Stomach (tissue), 9 donors: ENCODE data around the gene SNTG2. TPM values are rescaled to one million over a fixed set of nuclear protein-coding genes. Genes with fewer than 3 reads are reported as not detected.

Experiments used
- DNase-seq, 2 donors: peaks; one replicate each; pipeline versions ENCODE4 v3.0.0 to v3.0.0-alpha.2; 2013 to 2019
- H3K27ac ChIP-seq, 5 donors: fragments of 200-600 bp in 4 of 5; sonication (generic) in 4 of 5; one replicate each; pipeline ENCODE4 v1.5.1; 2013 to 2019; ENCODE audit warnings: mild to moderate bottlenecking in 1 of 5, moderate library complexity in 1 of 5
- H3K27me3 ChIP-seq, 3 donors: fragments of 200-600 bp; sonication (generic); one replicate each; pipeline ENCODE4 v1.5.1; 2017 to 2019; ENCODE audit warnings: mixed run types in 1 of 3
- H3K36me3 ChIP-seq, 4 donors: fragments of 200-600 bp; sonication (generic); 1 replicate in 3 of 4; 2 replicates in 1 of 4; pipeline ENCODE4 v1.5.1; 2016 to 2019
- H3K4me1 ChIP-seq, 4 donors: fragments of 200-600 bp; sonication (generic); one replicate each; pipeline ENCODE4 v1.5.1; 2016 to 2019
- H3K4me3 ChIP-seq, 4 donors: fragments of 200-600 bp; sonication (generic) in 3 of 4; one replicate each; pipeline ENCODE4 v1.5.1; 2016 to 2019; ENCODE audit warnings: mild to moderate bottlenecking in 1 of 4
- H3K9me3 ChIP-seq, 4 donors: fragments of 200-600 bp; sonication (generic); one replicate each; pipeline ENCODE4 v1.5.1; 2016 to 2019
- EP300 ChIP-seq: sonication (generic); formaldehyde crosslinking; IDR thresholded peaks from one replicate; pipeline ENCODE4 v1.6.1; 2017; ENCODE audit warnings: antibody characterized with exemption
- POLR2A ChIP-seq, 4 donors: fragments of 450-650 bp; IDR thresholded peaks; one replicate each; pipeline ENCODE4 v1.6.1; 2016; ENCODE audit warnings: antibody characterized with exemption in 4 of 4, control low read depth in 2 of 4, mild to moderate bottlenecking in 1 of 4, moderate library complexity in 1 of 4
- POLR2AphosphoS5 ChIP-seq, 3 donors: sonication (generic); formaldehyde crosslinking; IDR thresholded peaks; one replicate each; pipeline ENCODE4 v1.6.1; 2016; ENCODE audit warnings: antibody characterized with exemption in 3 of 3
- WGBS, 5 donors: extraction: QIAGEN DNeasy Blood & Tissue Kit in 3 of 5; methylation state at CpG; one replicate each; pipeline versions ENCODE4 v1.1.5 to v1.1.7; 2013 to 2018; 5-methylcytosine and 5-hydroxymethylcytosine counted together
- intact Hi-C: fragments of 100-400 bp; cut with DNase I; formaldehyde crosslinking; loops from one replicate; pipeline ENCODE4 v1.15.1; 2023; ENCODE audit warnings: low total_unique reads
- polyA plus RNA-seq, 3 donors: library from polyadenylated mRNA; stranded (reverse); fragments of 200-250 nt; gene quantifications; one replicate each; pipeline ENCODE4 v1.2.3, GENCODE V29; 2013
- total RNA-seq, 5 donors: library from RNA; depleted of rRNA; stranded (reverse); fragments of >200 nt; gene quantifications; one replicate each; pipeline versions ENCODE4 v1.1.0 to v1.2.3, GENCODE V29; 2014 to 2016
- TF ChIP-seq, protein P1 (sequence below), 7 experiments: fragments of 450-650 bp in 4 of 7; fragments of 200-600 bp in 3 of 7; sonication (generic) in 3 of 7; IDR thresholded peaks; one replicate each; pipeline ENCODE4 v1.5.1; 2016 to 2019; ENCODE audit warnings: antibody characterized with exemption in 7 of 7, control low read depth in 2 of 7, mild to moderate bottlenecking in 1 of 7
- donor health status: healthy with polysubstance abuse.
- donor health status: Bipolar disorder and iron deficiency.
- donor health status: healthy.

Gene SNTG2
- total and polyA plus RNA-seq, 8 donors: 0.68 to 19.6 (median 5.3) TPM; not detected in 1

DNA sequence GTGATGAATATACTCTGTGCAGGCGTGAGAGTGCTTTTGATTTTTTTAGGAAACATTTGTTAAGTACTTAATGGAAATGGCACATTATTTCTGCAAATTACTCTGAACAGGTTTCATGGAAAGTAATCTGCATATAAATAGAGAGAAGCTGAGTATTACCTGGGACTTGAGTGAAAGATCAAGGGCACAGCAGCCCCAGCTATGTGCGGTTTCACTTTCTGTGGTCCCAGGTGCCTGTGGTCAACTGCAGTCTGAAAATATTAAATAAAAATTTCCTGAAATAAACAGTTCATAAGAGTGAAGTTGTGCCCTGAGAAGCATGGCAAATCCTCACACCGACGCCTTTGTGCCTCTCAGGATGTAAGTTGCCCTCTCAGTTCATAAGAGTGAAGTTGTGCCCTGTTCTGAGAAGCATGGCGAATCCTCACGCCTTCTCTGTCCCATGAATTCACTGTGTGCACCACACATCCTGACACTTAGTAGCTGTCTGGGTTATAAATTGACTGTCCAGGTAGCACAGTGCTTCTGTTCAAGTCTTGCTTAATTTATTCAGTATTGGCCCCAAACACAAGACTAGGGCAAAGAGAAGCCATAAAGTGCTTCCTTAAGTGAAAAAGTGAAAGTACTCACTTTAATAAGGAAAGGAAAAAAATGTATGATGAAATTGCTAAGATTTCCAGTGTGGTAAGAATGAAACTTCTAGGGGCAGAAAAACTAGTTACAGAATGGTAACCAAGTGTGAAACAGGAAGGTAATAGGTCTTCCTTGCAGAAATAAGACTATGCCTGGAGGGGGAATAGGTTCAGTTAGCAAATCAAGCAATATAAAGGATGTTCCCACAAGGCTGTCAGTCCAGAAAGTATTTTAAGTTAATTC lies 4.3 kb upstream of the SNTG2 start:
- intact Hi-C loops: no loop called here
- H3K27me3 ChIP-seq: peaks cover 5 to 63% (median 21%) of the 10 kb centered on the region in 3 donors
- WGBS, 5 donors: 70 to 84% (median 76%) methylated on average over 6 of the region's 6 CpGs

GRCh38 chr2:949384-950079 lies 1.1 kb upstream of the SNTG2 start:
- peaks cover 8 to 86% (median 26%) of the 10 kb centered on the region in 3 donors for H3K27me3 ChIP-seq
- H3K27ac ChIP-seq: peak overlapping the region in 1 of 5 donors; percentile 60
- H3K4me1 ChIP-seq: peaks cover 6 to 23% (median 19%) of the 10 kb centered on the region in 4 donors
- 4 to 11% (median 8%) methylated on average over 25 to 28 of the region's 28 CpGs for WGBS, 5 donors
- DNase-seq: no peak
- peak overlapping the region; percentile 54 to 76 (median 62) for H3K4me3 ChIP-seq
- TF ChIP-seq POLR2AphosphoS5 (IDR thresholded peaks at IDR 0.05): no peak
- TF ChIP-seq, protein P1, sequence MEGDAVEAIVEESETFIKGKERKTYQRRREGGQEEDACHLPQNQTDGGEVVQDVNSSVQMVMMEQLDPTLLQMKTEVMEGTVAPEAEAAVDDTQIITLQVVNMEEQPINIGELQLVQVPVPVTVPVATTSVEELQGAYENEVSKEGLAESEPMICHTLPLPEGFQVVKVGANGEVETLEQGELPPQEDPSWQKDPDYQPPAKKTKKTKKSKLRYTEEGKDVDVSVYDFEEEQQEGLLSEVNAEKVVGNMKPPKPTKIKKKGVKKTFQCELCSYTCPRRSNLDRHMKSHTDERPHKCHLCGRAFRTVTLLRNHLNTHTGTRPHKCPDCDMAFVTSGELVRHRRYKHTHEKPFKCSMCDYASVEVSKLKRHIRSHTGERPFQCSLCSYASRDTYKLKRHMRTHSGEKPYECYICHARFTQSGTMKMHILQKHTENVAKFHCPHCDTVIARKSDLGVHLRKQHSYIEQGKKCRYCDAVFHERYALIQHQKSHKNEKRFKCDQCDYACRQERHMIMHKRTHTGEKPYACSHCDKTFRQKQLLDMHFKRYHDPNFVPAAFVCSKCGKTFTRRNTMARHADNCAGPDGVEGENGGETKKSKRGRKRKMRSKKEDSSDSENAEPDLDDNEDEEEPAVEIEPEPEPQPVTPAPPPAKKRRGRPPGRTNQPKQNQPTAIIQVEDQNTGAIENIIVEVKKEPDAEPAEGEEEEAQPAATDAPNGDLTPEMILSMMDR (IDR thresholded peaks at IDR 0.05): no peak
- no peak for TF ChIP-seq POLR2A (IDR thresholded peaks at IDR 0.05)
- TF ChIP-seq EP300: no peak
- peaks cover 0 to 8% (median 7%) of the 10 kb centered on the region in 4 donors for H3K9me3 ChIP-seq
- H3K36me3 ChIP-seq: no peaks in the 10 kb centered on the region
- intact Hi-C loops: no loop called here

More for the DNA sequence above, 4.3 kb upstream of the SNTG2 start:
- TF ChIP-seq, protein P1 (IDR thresholded peaks at IDR 0.05): no peak
- no peak for TF ChIP-seq EP300
- TF ChIP-seq POLR2A (IDR thresholded peaks at IDR 0.05): no peak
- TF ChIP-seq POLR2AphosphoS5 (IDR thresholded peaks at IDR 0.05): no peak
- H3K9me3 ChIP-seq: peaks cover 0 to 16% (median 9%) of the 10 kb centered on the region in 4 donors
- peaks cover 5 to 21% (median 18%) of the 10 kb centered on the region in 4 donors for H3K4me1 ChIP-seq
- DNase-seq: no peak
- no peaks in the 10 kb centered on the region for H3K36me3 ChIP-seq
- H3K4me3 ChIP-seq: no peak overlapping the region
- no peak overlapping the region for H3K27ac ChIP-seq

- Histone ChIP-seq H3K4me3 (peak overlapping the region; percentile 54 to 76 (median 62)), H3K4me1 (peaks cover 6 to 23% (median 19%) of the 10 kb centered on the region in 4 donors), H3K9me3 (no peaks in the 10 kb centered on the region), H3K27me3 (peaks cover 8 to 85% (median 26%) of the 10 kb centered on the region in 3 donors), H3K27ac (peak overlapping the region in 1 of 5 donors; percentile 49), H3K36me3 (no peaks in the 10 kb centered on the region)
- no peak for DNase-seq
- WGBS, 5 donors: 16 to 32% (median 22%) methylated on average over 21 to 34 of the region's 34 CpGs
- no peak for TF ChIP-seq POLR2AphosphoS5 (IDR thresholded peaks at IDR 0.05)
- no peak for TF ChIP-seq POLR2A (IDR thresholded peaks at IDR 0.05)
- TF ChIP-seq, protein P1 (IDR thresholded peaks at IDR 0.05): no peak
- TF ChIP-seq EP300: no peak
- intact Hi-C loops: no loop called here
Observed at GRCh38 chr2:951224-952006, 766 bp downstream of the SNTG2 start.

DNA sequence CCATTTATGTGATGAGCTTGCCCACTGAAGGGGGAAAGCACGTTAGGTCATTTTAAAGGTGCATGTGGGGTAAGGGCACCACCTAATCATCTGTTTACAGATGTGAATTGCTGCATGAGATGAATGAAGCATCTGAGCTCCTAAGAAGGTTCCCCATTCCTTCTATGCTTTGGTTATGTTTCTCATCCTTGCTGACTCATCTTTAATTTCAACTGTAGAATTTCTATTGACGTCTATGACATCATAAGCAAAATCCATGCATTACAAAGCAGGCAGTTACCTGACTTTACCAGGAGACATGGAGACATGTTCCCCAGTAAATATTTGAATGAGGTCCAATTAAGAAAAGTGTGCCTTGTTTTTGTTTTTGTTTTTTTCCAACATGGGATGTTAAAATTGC lies 2.8 kb downstream of the SNTG2 start:
- H3K9me3 ChIP-seq: no peaks in the 10 kb centered on the region
- no peak overlapping the region for H3K27ac ChIP-seq
- peaks cover 8 to 76% (median 26%) of the 10 kb centered on the region in 3 donors for H3K27me3 ChIP-seq
- no peak for DNase-seq
- intact Hi-C loops: no loop called here
- 26 to 70% (median 61%) methylated on average over 2 of the region's 2 CpGs for WGBS, 5 donors
- TF ChIP-seq EP300: no peak
- TF ChIP-seq, protein P1 (IDR thresholded peaks at IDR 0.05): no peak
- no peak for TF ChIP-seq POLR2AphosphoS5 (IDR thresholded peaks at IDR 0.05)
- TF ChIP-seq POLR2A (IDR thresholded peaks at IDR 0.05): no peak
- H3K4me3 ChIP-seq: no peak overlapping the region
- H3K36me3 ChIP-seq: no peaks in the 10 kb centered on the region
- peaks cover 6 to 23% (median 19%) of the 10 kb centered on the region in 4 donors for H3K4me1 ChIP-seq
